SK-N-SH treated with all-trans-retinoic acid at 6 μM for 48 hours (cell line): ENCODE data around the gene NDP.

ENCODE experiments used
- ATAC-seq: fragments of 200-7000 bp; cut with Tn5 transposase; 3 replicates; pipeline ENCODE4 v1.9.1; 2020; ENCODE audit warnings: mild to moderate bottlenecking, moderate library complexity
- ARNTL ChIP-seq: fragments of 450-650 bp; formaldehyde crosslinking; IDR thresholded peaks from 2 replicates; pipeline ENCODE4 v1.5.0; 2020; ENCODE audit warnings: low read depth, mild to moderate bottlenecking, moderate library complexity, borderline replicate concordance
- BACH2 ChIP-seq: fragments of 250-450 bp; sonication (Bioruptor Pico); IDR thresholded peaks from 2 replicates; pipeline ENCODE4 v1.9.0; 2021; ENCODE audit warnings: mild to moderate bottlenecking, borderline replicate concordance
- CREB5 ChIP-seq: fragments of 250-450 bp; sonication (Bioruptor Pico); IDR thresholded peaks from 2 replicates; pipeline ENCODE4 v1.5.1; 2020; ENCODE audit warnings: low read depth, mild to moderate bottlenecking, moderate library complexity
- CSDC2 ChIP-seq: fragments of 250-450 bp; sonication (Bioruptor Pico); IDR thresholded peaks from 2 replicates; pipeline ENCODE4 v1.5.0; 2020; ENCODE audit warnings: mild to moderate bottlenecking, moderate library complexity
- CSRNP3 ChIP-seq: fragments of 250-450 bp; sonication (Bioruptor Pico); IDR thresholded peaks from 2 replicates; pipeline ENCODE4 v1.5.1; 2021; ENCODE audit warnings: mild to moderate bottlenecking, moderate library complexity
- ESRRG ChIP-seq: fragments of 250-450 bp; sonication (Bioruptor Pico); IDR thresholded peaks from 2 replicates; pipeline ENCODE4 v1.6.1; 2021; ENCODE audit warnings: mild to moderate bottlenecking
- GLIS3 ChIP-seq: fragments of 250-450 bp; sonication (Bioruptor Pico); IDR thresholded peaks from 2 replicates; pipeline ENCODE4 v1.5.0; 2020; ENCODE audit warnings: mild to moderate bottlenecking, moderate library complexity
- ISL1 ChIP-seq: fragments of 250-450 bp; sonication (Bioruptor Pico); IDR thresholded peaks from 2 replicates; pipeline ENCODE4 v2.1.2; 2022; ENCODE audit warnings: mild to moderate bottlenecking, moderate library complexity
- OSR1 ChIP-seq: fragments of 250-450 bp; sonication (Bioruptor Pico); IDR thresholded peaks from 2 replicates; pipeline ENCODE4 v1.8.0; 2022; ENCODE audit warnings: moderate library complexity, mild to moderate bottlenecking, inconsistent platforms
- PATZ1 ChIP-seq: fragments of 250-450 bp; sonication (Bioruptor Pico); IDR thresholded peaks from 2 replicates; pipeline ENCODE4 v1.8.0; 2020; ENCODE audit warnings: mild to moderate bottlenecking, moderate library complexity, borderline replicate concordance
- POU6F1 ChIP-seq: fragments of 250-450 bp; sonication (Bioruptor Pico); IDR thresholded peaks from 2 replicates; pipeline ENCODE4 v1.8.0; 2021; ENCODE audit warnings: low read depth, mild to moderate bottlenecking, moderate library complexity, borderline replicate concordance
- PPARA ChIP-seq: fragments of 250-450 bp; sonication (Bioruptor Pico); IDR thresholded peaks from 2 replicates; pipeline ENCODE4 v1.5.0; 2020; ENCODE audit warnings: mild to moderate bottlenecking, borderline replicate concordance
- RARB ChIP-seq: fragments of 250-450 bp; sonication (Bioruptor Pico); IDR thresholded peaks from 2 replicates; pipeline ENCODE4 v1.8.0; 2021; ENCODE audit warnings: mild to moderate bottlenecking, moderate library complexity
- SNAI2 ChIP-seq: fragments of 250-450 bp; sonication (Bioruptor Pico); IDR thresholded peaks from 2 replicates; pipeline ENCODE4 v1.5.0; 2020; ENCODE audit warnings: mild to moderate bottlenecking, moderate library complexity
- TCF4 ChIP-seq: fragments of 250-450 bp; sonication (Bioruptor Pico); IDR thresholded peaks from 2 replicates; pipeline ENCODE4 v1.8.0; 2021; ENCODE audit warnings: mild to moderate bottlenecking, moderate library complexity, borderline replicate concordance
- TOX ChIP-seq: fragments of 250-450 bp; sonication (Bioruptor Pico); IDR thresholded peaks from 2 replicates; pipeline ENCODE4 v1.8.0; 2021; ENCODE audit warnings: mild to moderate bottlenecking, moderate library complexity, borderline replicate concordance
- TSHZ2 ChIP-seq: fragments of 250-450 bp; sonication (Bioruptor Pico); IDR thresholded peaks from 2 replicates; pipeline ENCODE4 v1.5.0; 2020; ENCODE audit warnings: mild to moderate bottlenecking, moderate library complexity
- ZC3H10 ChIP-seq: fragments of 250-450 bp; sonication (Bioruptor Pico); IDR thresholded peaks from 2 replicates; pipeline ENCODE4 v1.5.1; 2021; ENCODE audit warnings: mild to moderate bottlenecking, moderate library complexity
- ZFP30 ChIP-seq: fragments of 450-650 bp; formaldehyde crosslinking; IDR thresholded peaks from 2 replicates; pipeline ENCODE4 v1.5.0; 2022; ENCODE audit warnings: mild to moderate bottlenecking, moderate library complexity
- ZNF565 ChIP-seq: fragments of 450-650 bp; formaldehyde crosslinking; conservative IDR thresholded peaks from 2 replicates; pipeline ENCODE4 v1.5.0; 2020; ENCODE audit warnings: low read depth, mild to moderate bottlenecking, moderate library complexity
- ZNF70 ChIP-seq: fragments of 450-650 bp; formaldehyde crosslinking; IDR thresholded peaks from 2 replicates; pipeline ENCODE4 v1.5.0; 2020; ENCODE audit warnings: mild to moderate bottlenecking, moderate library complexity
- ZNF8 ChIP-seq: fragments of 450-650 bp; formaldehyde crosslinking; IDR thresholded peaks from 2 replicates; pipeline ENCODE4 v1.5.0; 2020; ENCODE audit warnings: mild to moderate bottlenecking, moderate library complexity

NDP gene

GRCh38 chrX:43978226-43978625 is 5.0 kb upstream of the NDP start:
- no peak for ATAC-seq
- TF ChIP-seq ISL1 (CRISPR knock-in tag) (no peak), CREB5 (CRISPR knock-in tag) (no peak), TOX (CRISPR knock-in tag) (no peak), ZNF565 (no peak), POU6F1 (CRISPR knock-in tag) (no peak), CSDC2 (CRISPR knock-in tag) (no peak), SNAI2 (CRISPR knock-in tag) (no peak), GLIS3 (CRISPR knock-in tag) (no peak), OSR1 (no peak), PATZ1 (CRISPR knock-in tag) (no peak), CSRNP3 (CRISPR knock-in tag) (no peak), TSHZ2 (no peak), PPARA (no peak), ZNF70 (CRISPR knock-in tag) (no peak), ZNF8 (no peak), BACH2 (CRISPR knock-in tag) (no peak), ARNTL (CRISPR knock-in tag) (no peak), RARB (CRISPR knock-in tag) (no peak)
- TF ChIP-seq, all 23 proteins: peak for 0

GRCh38 chrX:43976205-43976604 is 3.0 kb upstream of the NDP start:
- no peak for TF ChIP-seq ISL1 (CRISPR knock-in tag)
- ATAC-seq: no peak

- TF ChIP-seq ZFP30 (CRISPR knock-in tag) (no peak), OSR1 (no peak), BACH2 (CRISPR knock-in tag) (no peak), ZNF70 (CRISPR knock-in tag) (no peak), PPARA (no peak), GLIS3 (CRISPR knock-in tag) (no peak), ESRRG (CRISPR knock-in tag) (no peak), ISL1 (CRISPR knock-in tag) (no peak), PATZ1 (CRISPR knock-in tag) (no peak), CSRNP3 (CRISPR knock-in tag) (no peak), TCF4 (no peak), CREB5 (CRISPR knock-in tag) (no peak), TOX (CRISPR knock-in tag) (no peak), ZNF565 (no peak), ZC3H10 (CRISPR knock-in tag) (no peak), RARB (CRISPR knock-in tag) (no peak), ARNTL (CRISPR knock-in tag) (no peak)
Measured at GRCh38 chrX:43975796-43976195, 2.6 kb upstream of the NDP start.

More at GRCh38 chrX:43975796-43976195, 2.6 kb upstream of the NDP start:
- no peak for ATAC-seq
